Stimulated activated CD8-positive, alpha-beta memory T cell treated with anti-CD3 and anti-CD28 coated beads, Interleukin-7, amount 100 ng/mL, for 4 hours (primary cell): ENCODE measurements around the gene AREL1.

ENCODE experiments used
- DNase-seq, 2 donors: peaks; one replicate each; pipeline ENCODE4 v3.0.0-alpha.2; 2020; ENCODE audit warnings: low read depth in 2 of 2

AREL1 gene

DNA sequence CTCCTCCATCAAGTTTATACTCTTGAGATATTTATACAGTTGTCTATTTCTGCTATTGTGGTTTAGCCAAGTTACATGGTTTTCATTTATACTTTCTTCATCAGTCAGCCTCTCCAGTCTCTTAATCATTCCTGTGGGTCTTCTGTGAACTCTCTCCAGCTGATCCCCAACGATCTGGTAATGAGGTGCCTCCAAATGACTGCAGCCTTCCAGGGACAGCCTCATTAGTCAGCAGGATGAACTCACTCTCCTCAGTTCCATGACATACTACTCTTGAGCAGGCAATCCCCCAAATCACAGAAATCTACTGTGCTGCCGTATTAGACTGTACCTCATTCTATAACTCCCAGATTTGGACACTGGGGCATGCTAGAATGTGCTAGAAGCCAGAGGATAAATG, 15.3 kb downstream of the AREL1 start:
- no peak for DNase-seq

GRCh38 chr14:74697011-74697410, 15.9 kb downstream of the AREL1 start:
- DNase-seq = no peak

- no peak for DNase-seq
These were observed 17.5 kb downstream of the AREL1 start for GRCh38 chr14:74695406-74695805.

GRCh38 chr14:74693191-74693590, 19.7 kb downstream of the AREL1 start:
- no peak for DNase-seq

- DNase-seq = no peak
These were observed 21.4 kb downstream of the AREL1 start for GRCh38 chr14:74691456-74691855.

GRCh38 chr14:74685921-74686678, 26.8 kb downstream of the AREL1 start:
- no peak for DNase-seq

DNA sequence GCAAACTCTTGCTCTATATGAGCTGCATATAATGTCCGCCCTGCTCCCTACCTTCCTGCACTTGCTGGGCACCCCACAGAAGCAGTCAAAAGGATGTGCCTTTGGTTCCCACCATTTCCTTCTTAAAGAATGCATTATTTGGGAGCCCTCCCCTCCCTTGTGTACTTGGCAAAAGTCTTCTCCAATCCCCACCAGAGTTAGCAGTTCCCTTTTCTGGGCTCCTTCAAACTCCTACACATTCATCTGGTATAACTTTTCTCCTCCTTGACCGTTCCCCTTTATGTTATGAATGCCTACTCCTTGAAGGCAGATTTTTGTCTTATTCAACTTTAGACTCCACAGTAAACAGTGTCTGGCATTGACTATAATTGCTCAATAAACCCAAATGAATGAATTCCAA, 27.8 kb downstream of the AREL1 start:
- no peak for DNase-seq

DNA sequence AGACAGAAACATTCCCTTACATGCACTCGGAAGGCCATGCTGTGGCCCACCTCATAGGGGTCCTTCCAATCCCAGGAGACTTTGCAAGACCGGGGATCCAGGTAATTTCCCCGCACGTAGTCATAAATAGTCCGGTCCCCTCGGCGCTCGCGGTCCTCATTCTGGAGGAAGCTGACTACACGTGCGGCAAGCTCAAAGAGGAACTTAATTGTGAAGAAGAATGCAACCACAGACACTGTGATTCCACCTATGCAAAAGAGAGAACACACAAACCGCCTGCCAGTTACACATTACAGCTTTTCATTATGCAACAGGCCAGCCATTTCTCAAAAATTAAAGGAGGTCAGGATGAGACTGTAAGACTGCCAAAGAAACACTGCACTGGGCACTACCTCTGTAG, 28.4 kb downstream of the AREL1 start:
- no peak for DNase-seq

- no peak for DNase-seq
These were observed 29.5 kb downstream of the AREL1 start for GRCh38 chr14:74683406-74683805.

GRCh38 chr14:74682169-74682952, 30.5 kb downstream of the AREL1 start:
- DNase-seq = no peak

DNA sequence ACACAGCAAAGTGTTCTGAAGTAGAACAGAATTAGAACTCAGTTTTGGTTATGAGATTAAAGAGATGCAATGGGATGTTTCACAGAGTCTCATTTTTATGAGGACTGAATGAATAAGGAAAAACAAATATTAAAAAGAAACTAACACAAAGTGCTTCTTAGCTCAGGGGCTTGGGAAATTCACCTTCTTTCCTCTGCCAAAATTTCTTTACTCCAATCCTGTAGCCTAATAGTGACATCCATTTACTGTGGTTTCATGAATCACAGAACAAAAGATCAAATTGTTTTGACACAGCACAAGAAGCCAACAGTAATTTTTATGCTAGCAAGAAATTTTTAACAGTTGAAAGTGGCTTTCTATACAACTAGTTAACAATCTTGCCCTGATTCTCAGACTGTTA, 37.7 kb downstream of the AREL1 start:
- no peak for DNase-seq

DNA sequence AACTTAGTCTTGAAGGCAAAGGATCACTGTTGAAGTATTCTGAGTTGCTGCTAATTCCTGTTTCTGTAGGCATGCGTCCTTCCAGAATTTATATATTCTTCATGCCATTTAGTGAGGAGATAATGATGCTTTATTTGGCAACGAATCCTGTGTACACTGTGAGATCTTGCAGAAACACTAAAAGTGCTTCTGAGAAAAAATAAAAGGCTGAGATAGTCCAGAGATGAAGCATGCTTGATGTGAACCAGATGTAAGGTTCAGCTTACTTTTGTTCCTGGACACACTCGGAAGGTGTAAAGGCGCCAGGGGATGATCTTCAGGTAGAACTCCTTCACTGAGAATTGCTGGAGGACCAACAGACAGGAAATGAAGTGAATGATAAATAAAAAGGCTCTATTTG, 39.1 kb downstream of the AREL1 start:
- DNase-seq = no peak

GRCh38 chr14:74671789-74672188, 41.1 kb downstream of the AREL1 start:
- no peak for DNase-seq

DNA sequence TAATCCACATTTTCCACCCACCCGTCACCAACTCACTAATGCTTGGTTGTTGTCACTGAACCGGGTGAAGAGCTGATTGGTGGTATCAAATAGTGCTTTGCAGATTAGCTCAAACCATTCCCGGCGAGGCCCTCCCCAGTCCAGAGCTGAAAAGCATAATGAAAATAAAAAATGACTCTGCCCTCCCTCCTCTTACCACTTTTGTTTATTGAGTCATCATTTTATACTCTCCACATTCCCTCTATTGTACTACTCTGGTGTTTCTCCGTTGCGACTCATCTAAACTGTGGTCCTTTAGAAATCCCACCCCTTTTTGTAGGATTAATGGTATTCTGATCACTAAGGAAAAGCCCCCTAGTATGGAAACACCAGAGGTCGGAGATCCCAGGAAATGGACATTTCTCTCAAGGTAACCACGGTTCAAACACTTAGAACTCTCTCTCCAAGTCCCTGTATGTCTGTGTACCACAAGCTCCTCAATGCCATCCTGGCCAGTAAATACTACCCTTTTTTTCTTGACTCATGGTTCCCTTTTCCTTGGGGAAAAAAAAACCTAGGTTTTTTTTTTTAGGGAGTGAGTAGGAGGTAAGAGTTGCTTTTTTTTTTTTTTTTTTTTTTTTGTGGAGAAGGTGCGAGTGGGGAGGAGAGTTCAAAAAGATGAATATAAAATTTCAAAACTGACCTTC, 42.0 kb downstream of the AREL1 start:
- no peak for DNase-seq

- no peak for DNase-seq
These were observed 43.0 kb downstream of the AREL1 start for GRCh38 chr14:74669846-74670245.

DNA sequence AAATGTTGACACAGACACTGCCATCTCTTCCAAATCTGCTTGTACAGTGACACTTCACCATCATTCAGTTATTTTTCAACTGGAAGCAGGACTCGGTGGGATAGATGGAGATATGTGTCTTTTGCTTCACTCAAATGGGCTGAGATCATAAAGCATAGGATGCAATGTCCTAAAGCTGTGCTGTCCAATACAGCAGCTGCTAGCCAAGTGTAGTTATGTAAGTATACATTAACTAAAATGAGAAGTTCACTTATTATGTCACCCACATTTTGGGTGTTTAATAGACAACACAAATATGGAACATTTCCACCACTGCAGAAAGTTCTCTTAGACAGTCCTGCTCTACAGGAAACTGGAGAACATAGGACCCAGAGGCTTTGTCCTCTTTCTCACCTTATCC, 43.6 kb downstream of the AREL1 start:
- no peak for DNase-seq

DNA sequence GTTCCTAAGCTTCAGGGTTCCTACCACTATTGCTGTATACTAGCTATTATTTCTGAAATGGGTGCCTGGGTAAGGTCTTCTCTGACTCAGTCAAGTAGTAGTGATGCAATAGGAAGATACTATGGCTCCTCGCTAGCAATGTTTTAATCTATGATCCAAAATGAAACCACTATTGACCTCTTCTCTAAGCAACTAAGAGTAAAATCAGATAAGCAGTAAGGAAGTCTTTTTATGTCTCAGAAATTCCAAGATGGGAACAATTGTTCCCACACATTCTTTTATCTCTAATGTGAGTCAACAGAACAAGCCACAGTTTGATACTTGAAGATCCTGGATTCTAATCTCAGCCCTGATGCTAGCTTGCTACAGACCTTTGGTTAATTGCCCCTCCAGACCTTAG, 45.1 kb downstream of the AREL1 start:
- DNase-seq = no peak

GRCh38 chr14:74664717-74665116, 48.2 kb downstream of the AREL1 start:
- no peak for DNase-seq

DNA sequence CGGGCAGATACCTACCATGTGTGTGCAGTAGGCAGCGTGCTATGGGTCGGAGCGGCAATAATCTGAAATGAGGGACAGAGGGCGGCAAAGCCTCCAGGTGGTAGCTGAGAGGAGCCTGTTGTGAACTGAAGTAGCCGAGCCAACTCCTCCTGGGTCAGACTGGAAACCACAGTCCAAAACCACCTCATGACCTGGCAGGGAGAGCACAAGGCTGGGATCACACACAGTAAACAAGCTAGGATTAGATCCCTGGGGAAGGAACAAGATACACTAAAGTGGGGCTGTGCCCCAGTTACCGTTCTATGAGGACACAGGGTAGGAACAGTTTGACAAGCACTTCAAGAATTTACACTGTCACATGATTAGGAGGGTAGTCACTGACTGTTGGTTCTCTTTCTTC, 49.0 kb downstream of the AREL1 start:
- no peak for DNase-seq

- no peak for DNase-seq
These were observed 51.0 kb downstream of the AREL1 start for GRCh38 chr14:74661726-74662450.

GRCh38 chr14:74660863-74661262, 52.0 kb downstream of the AREL1 start:
- DNase-seq = no peak

DNA sequence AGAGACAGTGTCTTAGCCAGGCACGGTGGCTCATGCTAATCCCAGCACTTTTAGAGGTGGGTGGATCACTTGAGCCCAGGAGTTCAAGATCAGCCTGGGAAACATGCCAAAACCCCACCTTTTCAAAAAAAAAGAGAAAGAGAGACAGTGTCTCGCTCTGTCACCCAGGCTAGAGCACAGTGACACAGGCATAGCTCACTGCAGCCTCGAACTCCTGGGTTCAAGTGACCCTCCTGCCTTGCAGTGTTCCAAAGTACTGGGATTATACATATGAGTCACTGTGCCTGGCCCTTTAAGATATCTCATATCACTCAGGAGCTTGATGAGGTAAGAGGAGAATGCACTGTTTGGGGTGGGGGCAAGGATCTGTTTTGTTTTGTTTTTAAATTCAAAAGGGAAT, 52.7 kb downstream of the AREL1 start:
- DNase-seq = no peak
